ENCODE results near the gene ASTN2.

Gene ASTN2

DNA sequence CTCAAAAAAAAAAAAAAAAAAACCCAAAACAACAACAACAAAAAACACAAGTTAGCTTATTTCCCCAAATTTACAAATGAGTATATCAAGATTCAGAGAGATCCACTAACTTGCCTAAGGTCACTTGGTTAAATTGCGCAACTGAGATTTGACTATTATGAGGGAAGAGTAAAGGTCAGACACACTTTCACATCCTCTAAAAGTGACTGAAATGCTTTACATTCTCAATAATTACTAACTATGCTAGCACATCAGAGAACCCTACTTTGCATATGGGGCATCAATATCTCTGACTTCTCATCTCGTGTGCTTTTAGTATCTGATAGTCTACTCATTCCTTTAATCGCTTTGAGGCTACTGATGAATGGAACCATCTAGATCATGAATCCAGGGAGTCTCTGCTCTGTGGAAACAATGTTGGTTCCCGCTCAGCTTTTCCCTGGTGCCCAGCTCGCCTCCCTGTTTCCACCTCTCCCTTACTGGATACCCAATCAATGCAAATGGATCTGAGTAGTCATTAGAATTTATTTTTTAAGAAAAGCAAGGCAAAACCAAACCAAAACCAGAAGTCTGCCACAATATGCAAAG, 909.9 kb downstream of the ASTN2 start:
- DNase-seq (no peak), ATAC-seq (no peak)

DNA sequence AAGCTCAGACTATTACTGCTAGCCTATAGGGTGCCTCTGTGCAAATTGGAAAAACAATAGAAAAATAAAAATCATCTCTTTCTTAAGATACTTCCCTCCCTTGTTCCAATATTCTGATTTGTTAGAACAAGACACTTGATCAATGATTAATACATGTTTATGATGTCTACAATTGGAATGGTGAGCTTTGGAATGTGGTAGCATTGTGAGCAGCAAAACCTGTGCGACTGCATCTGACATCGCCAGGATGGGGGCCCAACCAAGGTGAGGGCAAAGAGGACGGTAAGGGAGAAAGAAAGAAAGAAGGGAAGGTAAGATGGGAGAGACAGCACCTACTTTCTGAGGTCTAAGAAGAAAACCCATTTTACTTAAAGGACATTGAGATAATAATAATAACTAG, 910.8 kb downstream of the ASTN2 start:
- no peak for DNase-seq
- no peak for ATAC-seq

DNA sequence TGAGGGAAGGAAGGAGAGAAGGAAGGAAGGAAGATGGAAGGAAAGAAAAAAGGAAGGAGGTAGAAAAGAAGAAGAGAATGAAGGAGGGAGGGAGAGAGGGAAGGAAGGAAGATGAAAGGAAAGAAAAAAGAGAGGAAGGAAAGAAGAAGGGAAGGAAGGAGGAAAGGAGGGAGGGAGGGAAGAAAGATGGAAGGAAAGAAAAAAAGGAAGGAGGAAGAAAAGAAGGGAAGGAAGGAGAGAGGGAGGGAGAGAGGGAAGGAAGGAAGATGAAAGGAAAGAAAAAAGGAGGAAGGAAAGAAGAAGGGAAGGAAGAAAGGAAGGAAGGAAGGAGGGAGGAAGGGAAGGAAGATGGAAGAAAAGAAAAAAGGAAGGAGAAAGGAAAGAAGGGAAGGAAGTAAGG, 912.1 kb downstream of the ASTN2 start:
- DNase-seq (no peak), ATAC-seq (no peak)

- no peak for ATAC-seq
These were observed 913.0 kb downstream of the ASTN2 start for GRCh38 chr9:116501871-116502270.

DNA sequence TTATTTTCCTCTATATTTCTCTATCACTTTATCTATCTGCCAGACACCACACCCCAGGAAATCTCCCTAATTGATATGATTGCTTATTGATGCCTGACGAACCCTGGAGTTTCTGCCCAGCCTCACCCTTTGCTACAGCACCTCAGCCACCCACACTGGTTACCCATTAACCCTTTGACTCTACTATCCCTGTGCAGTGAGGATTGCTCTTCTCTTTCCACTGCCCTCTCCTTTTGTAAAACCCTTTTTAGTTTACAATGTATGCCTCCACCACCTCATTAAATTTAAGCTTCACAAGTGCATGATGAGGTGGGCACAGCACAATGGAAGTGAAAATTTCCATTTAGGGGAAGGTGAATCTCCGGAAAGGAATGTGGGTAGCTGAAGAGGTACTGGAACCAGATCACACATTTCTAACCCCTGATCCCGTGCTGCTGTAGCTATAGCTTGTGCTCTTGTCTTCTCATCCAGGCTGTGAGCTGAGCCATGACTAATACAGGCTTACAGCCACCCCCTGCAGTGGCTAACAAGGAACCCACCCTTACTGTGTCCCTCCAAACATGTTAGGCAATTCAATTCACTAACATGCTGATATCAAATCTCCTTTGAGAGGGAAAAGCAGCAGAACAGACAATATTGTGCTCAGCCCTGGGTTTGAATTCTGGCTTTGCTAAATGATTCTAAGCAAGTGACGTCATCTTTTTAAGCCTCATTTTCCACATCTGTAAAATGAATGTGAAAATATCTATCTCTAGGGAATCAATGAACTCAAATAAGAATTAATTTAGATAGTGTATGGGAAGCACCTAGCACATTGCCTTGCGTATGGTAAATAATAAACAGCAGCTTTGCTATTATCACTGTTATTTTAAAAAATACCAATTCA, 914.6 kb downstream of the ASTN2 start:
- DNase-seq, result no peak
- no peak for ATAC-seq

More at GRCh38 chr9:116501871-116502270, 913.0 kb downstream of the ASTN2 start:
- no peak for DNase-seq

- DNase-seq, result no peak
- ATAC-seq, result no peak
These were observed 915.4 kb downstream of the ASTN2 start for GRCh38 chr9:116499434-116499833.

- ATAC-seq (no peak), DNase-seq (no peak)
These were observed 917.6 kb downstream of the ASTN2 start for GRCh38 chr9:116497095-116497890.

GRCh38 chr9:116496167-116496566, 918.7 kb downstream of the ASTN2 start:
- ATAC-seq, result no peak
- DNase-seq, result no peak

GRCh38 chr9:116495725-116496124, 919.1 kb downstream of the ASTN2 start:
- ATAC-seq, result no peak
- DNase-seq, result no peak

- DNase-seq, result peak; percentile 53
- ATAC-seq, result peak; percentile 57
These were observed 919.8 kb downstream of the ASTN2 start for GRCh38 chr9:116494815-116495634.

DNA sequence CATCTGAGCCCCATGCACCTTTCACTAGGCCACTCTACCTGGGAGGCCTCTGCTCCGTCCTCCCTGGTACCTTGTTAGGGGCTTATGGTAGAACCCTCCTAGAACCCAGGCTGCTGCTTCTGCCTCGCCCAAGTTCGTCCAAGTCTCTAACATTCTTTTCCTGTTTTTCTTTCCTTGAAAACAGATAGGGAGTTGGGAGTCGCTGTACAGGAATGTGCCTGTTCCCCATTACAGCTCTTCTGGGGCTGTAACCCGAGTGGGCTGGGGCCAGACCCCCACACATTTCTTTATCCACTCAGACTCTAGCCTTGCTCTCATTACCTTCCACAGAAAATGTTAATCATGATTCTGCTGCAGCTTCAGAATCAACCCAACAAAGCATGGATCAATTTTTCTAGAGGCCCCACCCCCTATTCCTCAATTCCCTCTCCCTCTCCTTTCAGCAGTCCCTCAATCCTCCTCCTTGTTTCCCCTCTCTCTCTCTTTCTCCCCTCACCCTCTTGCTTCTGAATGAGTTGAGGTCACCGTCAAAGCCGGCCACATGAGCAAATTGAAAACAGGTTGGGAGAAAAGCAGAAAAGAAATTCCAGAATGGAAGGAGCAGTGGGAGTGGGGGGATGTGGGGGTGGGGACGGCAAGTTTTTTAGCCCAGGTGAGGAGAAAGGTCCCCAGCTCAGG, 921.5 kb downstream of the ASTN2 start:
- no peak for DNase-seq
- ATAC-seq, result no peak

GRCh38 chr9:116491659-116492058, 923.2 kb downstream of the ASTN2 start:
- DNase-seq, result no peak

GRCh38 chr9:116491219-116491618, 923.6 kb downstream of the ASTN2 start:
- ATAC-seq, result no peak
- DNase-seq, result no peak

More at GRCh38 chr9:116491659-116492058, 923.2 kb downstream of the ASTN2 start:
- ATAC-seq, result no peak

DNA sequence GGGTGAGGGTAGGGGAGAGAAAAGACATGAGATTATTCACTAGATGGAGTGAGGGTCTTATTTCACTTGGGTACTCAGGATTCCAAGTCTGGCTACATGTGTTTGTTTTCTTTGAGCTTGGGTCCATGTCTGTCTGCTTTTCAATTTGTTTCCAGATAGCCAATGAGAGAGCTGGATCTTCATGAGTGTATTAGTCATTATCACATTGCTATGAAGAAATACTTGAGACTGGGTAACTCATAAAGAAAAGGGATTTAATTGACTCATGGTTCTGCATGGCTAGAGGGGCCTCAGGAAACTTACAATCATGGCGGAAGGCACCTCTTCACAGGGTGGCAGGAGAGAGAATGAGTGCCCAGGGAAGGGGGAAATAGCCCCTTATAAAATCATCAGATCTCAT, 924.5 kb downstream of the ASTN2 start:
- DNase-seq (no peak), ATAC-seq (no peak)

- DNase-seq, result no peak
- ATAC-seq, result no peak
These were observed 926.5 kb downstream of the ASTN2 start for GRCh38 chr9:116488373-116488772.

- DNase-seq (no peak), ATAC-seq (no peak)
These were observed 930.3 kb downstream of the ASTN2 start for GRCh38 chr9:116484492-116485061.

DNA sequence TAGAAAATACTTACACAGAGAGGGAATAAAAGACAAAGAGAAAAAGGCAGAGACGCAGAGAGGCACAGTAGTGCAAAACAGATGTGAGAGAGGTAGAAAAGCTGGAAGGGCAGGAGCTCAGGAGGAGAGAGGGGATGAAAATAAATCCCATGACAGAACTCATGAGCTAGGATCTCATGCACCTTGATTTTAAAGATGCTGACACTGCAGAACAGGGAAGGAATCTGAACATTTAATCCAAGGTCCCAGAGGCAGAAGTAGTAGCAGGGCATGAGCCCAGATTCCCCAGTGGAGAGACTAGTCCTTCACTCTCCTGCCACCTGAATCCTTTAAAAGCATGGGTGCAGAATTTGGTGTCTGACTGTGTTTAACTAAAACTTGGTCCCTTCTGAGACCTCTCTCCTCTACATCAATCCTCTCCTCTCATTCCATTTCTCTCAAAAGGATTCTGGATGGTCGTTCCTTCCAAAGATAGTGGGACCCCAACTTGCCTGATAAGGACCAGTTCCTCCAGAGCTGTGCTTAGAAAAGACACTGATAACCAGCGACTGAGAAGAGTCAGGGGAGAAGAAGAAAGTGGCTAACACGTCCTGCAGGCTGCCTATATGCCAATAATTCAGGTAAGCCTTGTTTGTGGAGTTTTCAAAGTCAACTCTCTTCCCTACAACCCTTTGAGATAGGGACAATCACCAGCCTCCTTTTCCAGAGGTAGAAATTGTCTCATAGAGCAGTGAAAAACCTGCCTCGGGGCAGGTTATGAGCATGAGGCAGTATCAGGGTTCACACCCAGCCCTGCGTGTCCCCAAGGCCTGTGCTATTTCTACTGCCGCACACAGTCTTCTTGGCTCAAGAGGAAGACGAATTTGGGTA, 931.0 kb downstream of the ASTN2 start:
- no peak for DNase-seq
- ATAC-seq, result no peak

GRCh38 chr9:116482740-116483139, 932.1 kb downstream of the ASTN2 start:
- ATAC-seq (no peak), DNase-seq (no peak)

- no peak for ATAC-seq
- DNase-seq, result no peak
These were observed 934.2 kb downstream of the ASTN2 start for GRCh38 chr9:116480700-116481099.

DNA sequence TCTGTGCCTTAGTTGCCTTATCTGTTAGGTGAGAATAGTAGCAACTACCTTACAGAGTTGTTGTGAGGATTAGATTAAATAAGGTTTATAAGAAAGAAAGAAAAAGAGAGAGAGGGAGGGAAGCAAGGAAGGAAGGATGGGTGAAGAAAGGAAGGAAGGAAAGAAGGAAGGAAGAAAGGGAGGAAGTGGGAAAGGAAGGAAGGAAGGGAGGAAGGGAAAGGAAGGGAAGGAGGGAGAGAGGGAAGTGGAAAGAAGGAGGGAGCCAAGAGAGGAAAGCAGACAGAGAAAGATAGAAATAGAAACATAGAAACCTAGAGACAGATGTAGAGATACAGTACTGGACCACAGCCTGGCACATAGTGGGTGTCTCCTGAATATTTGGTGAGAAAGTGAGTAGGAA, 934.9 kb downstream of the ASTN2 start:
- DNase-seq, result no peak
- ATAC-seq, result no peak

All from stimulated activated naive CD8-positive, alpha-beta T cell treated with anti-CD3 and anti-CD28 coated beads, Interleukin-15, Interleukin-2, amounts not matched to agents 100 U/mL and 50 U/mL, for 24 hours (primary cell).